Esophagus squamous epithelium (tissue), 4 donors: ENCODE measurements around the gene RTN3.

ENCODE experiments used
- POLR2A ChIP-seq, 4 donors: fragments of 450-650 bp; IDR thresholded peaks; one replicate each; pipeline ENCODE4 v1.6.1; 2017; ENCODE audit warnings: antibody characterized with exemption in 4 of 4, mild to moderate bottlenecking in 4 of 4, moderate library complexity in 3 of 4
- TF ChIP-seq, protein P1 (sequence below), 6 experiments: fragments of 450-650 bp in 4 of 6; fragments of 200-600 bp in 2 of 6; sonication (generic) in 2 of 6; IDR thresholded peaks; one replicate each; pipeline ENCODE4 v1.5.1; 2016 to 2019; ENCODE audit warnings: antibody characterized with exemption in 6 of 6, mild to moderate bottlenecking in 4 of 6, moderate library complexity in 4 of 6

- TF ChIP-seq, protein P1, sequence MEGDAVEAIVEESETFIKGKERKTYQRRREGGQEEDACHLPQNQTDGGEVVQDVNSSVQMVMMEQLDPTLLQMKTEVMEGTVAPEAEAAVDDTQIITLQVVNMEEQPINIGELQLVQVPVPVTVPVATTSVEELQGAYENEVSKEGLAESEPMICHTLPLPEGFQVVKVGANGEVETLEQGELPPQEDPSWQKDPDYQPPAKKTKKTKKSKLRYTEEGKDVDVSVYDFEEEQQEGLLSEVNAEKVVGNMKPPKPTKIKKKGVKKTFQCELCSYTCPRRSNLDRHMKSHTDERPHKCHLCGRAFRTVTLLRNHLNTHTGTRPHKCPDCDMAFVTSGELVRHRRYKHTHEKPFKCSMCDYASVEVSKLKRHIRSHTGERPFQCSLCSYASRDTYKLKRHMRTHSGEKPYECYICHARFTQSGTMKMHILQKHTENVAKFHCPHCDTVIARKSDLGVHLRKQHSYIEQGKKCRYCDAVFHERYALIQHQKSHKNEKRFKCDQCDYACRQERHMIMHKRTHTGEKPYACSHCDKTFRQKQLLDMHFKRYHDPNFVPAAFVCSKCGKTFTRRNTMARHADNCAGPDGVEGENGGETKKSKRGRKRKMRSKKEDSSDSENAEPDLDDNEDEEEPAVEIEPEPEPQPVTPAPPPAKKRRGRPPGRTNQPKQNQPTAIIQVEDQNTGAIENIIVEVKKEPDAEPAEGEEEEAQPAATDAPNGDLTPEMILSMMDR (IDR thresholded peaks at IDR 0.05), result no peak
- no peak for TF ChIP-seq POLR2A (IDR thresholded peaks at IDR 0.05)
Measured at GRCh38 chr11:63749624-63750023, 68.3 kb downstream of the RTN3 start.
